Suppressor macrophage treated with lipopolysaccharide for 1 hour (primary cell): ENCODE measurements around the gene RASD1.

Source experiments
- DNase-seq, 3 donors: peaks; one replicate each; pipeline ENCODE4 v3.0.0-alpha.2; 2020 to 2022

The RASD1 gene

GRCh38 chr17:17509601-17510425 is 13.6 kb upstream of the RASD1 start:
- no peak for DNase-seq

- DNase-seq: no peak
These were observed 12.7 kb upstream of the RASD1 start for GRCh38 chr17:17508646-17509591.

- no peak for DNase-seq
These were observed 11.9 kb upstream of the RASD1 start for GRCh38 chr17:17508019-17508535.

- DNase-seq: no peak
These were observed 11.3 kb upstream of the RASD1 start for GRCh38 chr17:17507465-17508011.

GRCh38 chr17:17506893-17507464 is 10.8 kb upstream of the RASD1 start:
- no peak for DNase-seq

- DNase-seq: no peak
These were observed 10.1 kb upstream of the RASD1 start for GRCh38 chr17:17506181-17506741.

GRCh38 chr17:17505610-17506171 is 9.5 kb upstream of the RASD1 start:
- no peak for DNase-seq

GRCh38 chr17:17505151-17505550 is 9.0 kb upstream of the RASD1 start:
- no peak for DNase-seq

GRCh38 chr17:17504341-17505140 is 8.3 kb upstream of the RASD1 start:
- DNase-seq: no peak

GRCh38 chr17:17503566-17504130 is 7.5 kb upstream of the RASD1 start:
- DNase-seq: no peak

- no peak for DNase-seq
These were observed 6.8 kb upstream of the RASD1 start for GRCh38 chr17:17502741-17503565.

GRCh38 chr17:17500999-17501605 is 4.9 kb upstream of the RASD1 start:
- DNase-seq: no peak

- no peak for DNase-seq
These were observed 3.4 kb upstream of the RASD1 start for GRCh38 chr17:17499402-17500145.

GRCh38 chr17:17498606-17499301 is 2.6 kb upstream of the RASD1 start:
- DNase-seq: no peak

- no peak for DNase-seq
These were observed 1.8 kb upstream of the RASD1 start for GRCh38 chr17:17497845-17498520.

GRCh38 chr17:17497065-17497844 is 1.1 kb upstream of the RASD1 start:
- DNase-seq: no peak
